ENCODE data around the gene COA3.
A peak's percentile ranks its signal among the peaks of the same experiment; 100 is the strongest.

The COA3 gene

DNA sequence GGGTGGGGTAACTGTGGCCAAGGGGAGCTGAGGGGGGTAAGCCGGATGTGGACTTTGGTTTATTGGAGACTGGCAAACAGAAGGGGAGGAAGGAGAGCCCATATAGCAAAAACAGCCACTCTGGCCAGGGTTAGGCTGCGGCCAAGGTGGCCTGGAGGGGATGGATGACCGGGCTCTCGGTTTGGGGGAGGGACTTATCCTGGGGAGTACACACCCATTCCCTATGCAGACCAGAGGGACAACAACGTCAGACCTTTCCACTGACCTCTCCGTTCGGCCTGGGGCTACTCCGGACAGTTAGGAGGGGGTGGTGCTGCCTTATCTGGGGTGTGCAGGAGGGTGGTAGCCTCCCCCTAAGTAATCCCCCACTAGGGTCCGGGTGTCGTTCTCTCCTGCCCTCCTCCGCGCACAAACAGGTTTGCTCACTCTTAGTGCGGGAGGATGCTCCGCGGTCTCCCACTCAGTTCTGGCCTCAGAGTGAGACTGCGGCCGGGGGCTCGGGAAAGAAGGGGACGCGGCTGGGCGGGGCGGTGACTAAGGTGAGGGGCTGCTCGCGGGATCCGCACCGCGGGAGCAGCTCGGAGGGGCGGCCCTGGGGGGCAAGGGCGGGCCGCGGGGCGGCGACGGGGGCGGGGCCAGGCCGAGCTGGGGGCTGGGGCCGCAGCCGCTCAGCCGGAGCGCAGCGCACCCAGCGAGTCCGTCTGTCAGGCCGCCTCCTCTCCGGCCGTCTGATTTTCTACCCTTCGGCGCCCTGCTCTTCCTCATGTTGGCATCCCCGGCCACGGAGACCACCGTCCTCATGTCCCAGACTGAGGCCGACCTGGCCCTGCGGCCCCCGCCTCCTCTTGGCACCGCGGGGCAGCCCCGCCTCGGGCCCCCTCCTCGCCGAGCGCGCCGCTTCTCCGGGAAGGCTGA lies 18.3 kb downstream of the COA3 start, which contains the start of gene WNK4:
Gene WNK4 (plus strand): TSS at position 675 of the 915 bp plus-strand sequence. CDS start 89 bp downstream, at position 764.
- CTCF ChIA-PET = no interaction called here
- TF ChIP-seq, protein P1, sequence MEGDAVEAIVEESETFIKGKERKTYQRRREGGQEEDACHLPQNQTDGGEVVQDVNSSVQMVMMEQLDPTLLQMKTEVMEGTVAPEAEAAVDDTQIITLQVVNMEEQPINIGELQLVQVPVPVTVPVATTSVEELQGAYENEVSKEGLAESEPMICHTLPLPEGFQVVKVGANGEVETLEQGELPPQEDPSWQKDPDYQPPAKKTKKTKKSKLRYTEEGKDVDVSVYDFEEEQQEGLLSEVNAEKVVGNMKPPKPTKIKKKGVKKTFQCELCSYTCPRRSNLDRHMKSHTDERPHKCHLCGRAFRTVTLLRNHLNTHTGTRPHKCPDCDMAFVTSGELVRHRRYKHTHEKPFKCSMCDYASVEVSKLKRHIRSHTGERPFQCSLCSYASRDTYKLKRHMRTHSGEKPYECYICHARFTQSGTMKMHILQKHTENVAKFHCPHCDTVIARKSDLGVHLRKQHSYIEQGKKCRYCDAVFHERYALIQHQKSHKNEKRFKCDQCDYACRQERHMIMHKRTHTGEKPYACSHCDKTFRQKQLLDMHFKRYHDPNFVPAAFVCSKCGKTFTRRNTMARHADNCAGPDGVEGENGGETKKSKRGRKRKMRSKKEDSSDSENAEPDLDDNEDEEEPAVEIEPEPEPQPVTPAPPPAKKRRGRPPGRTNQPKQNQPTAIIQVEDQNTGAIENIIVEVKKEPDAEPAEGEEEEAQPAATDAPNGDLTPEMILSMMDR (conservative IDR thresholded peaks at IDR 0.05; ENCODE audit: low read depth) = no peak
- no peak for DNase-seq (ENCODE audit: low spot score)
- POLR2A ChIA-PET (ENCODE audit: low non-redundant PET) = interaction anchor here (0.6 kb wide), 1 partner anchor 242 kb away, joined by 4 read pairs; no protein-coding TSS in a partner anchor
- H3K27ac ChIP-seq = peak within 1 kb of the TSS; percentile 49

DNA sequence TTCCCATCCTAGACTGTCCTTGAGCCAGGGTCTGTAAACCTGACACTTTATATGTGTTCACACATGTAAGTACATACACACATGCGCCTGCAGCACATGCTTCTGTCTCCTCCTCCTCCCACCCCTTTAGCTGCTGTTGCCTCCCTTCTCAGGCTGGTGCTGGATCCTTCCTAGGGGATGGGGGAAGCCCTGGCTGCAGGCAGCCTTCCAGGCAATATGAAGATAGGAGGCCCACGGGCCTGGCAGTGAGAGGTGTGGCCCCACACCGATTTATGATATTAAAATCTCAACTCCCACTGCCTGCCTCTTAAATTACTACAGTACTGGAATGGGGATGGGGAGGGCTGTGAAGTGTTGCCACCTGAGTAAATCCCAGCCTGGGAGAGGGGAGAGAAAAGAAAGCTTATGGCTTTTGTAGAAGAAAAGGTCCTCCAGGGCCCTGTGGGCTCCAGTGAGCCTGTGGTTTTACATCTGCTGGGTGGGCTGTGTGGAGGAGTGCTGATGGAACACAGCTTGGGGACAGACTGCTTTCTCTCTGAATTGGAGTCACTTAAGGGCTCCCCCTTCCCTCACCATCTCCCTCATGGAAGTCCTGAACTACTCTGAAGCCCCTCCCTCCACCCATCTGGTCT lies 19.1 kb downstream of the COA3 start:
- ChIA-PET CTCF (interaction anchor here (0.6 kb wide), 1 partner anchor 104 kb away, joined by 3 read pairs; no protein-coding TSS in a partner anchor), POLR2A (ENCODE audit: low non-redundant PET) (interaction anchor here (0.6 kb wide), 1 partner anchor 242 kb away, joined by 4 read pairs; no protein-coding TSS in a partner anchor)
- DNase-seq (ENCODE audit: low spot score) = no peak
- H3K27ac ChIP-seq = peak overlapping the region; percentile 49
- TF ChIP-seq, protein P1 (conservative IDR thresholded peaks at IDR 0.05; ENCODE audit: low read depth) = no peak

DNA sequence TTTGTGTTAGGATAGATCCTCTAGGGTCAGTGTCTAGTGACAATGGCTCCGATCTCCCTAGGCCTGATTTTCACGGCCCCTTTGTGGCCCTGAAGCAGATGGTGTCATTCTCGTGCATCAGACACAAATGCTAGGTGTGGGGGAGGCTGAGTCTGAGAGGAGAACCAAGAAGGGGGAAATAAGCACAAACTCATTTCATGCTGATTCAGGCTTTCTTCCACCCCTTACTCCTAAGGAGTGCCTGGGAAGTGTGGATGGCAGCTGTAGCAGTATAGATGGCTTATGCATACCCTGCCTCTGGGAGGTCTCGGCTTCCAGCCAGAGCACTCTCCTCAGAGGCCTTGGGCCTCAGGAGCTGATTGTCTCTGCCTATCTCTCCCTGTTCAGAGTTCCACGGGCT lies 19.9 kb downstream of the COA3 start:
- peak overlapping the region; percentile 49 for H3K27ac ChIP-seq
- DNase-seq (ENCODE audit: low spot score) = no peak
- POLR2A ChIA-PET (ENCODE audit: low non-redundant PET) = no interaction called here
- CTCF ChIA-PET = no interaction called here
- TF ChIP-seq, protein P1 (conservative IDR thresholded peaks at IDR 0.05; ENCODE audit: low read depth) = no peak

DNA sequence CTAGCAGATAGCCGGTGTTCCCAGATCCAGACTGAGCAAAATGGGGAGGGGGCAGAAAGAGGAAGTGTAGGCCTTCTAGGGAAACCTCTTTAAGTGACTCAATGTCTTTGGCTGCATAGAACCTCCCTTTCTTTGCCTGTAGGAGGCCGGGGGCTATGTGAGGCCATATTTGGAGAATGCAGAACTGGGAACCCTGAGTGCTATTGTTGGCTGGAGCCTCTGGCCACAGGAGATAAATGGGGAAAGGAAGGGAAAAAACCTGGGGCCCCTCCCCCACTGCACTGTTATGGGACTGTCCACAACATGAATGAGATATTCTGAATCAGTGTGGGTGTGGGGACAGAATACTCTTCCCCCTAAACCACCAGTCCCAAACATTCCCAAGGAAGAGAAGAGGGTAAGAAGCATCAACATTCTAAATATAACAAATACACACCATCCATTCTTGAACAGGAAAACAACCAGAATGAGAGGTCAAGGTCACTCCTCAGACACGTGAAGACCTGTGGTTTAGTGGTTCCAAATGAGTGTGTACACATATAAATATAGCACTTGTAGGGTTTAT lies 22.9 kb downstream of the COA3 start:
- peak overlapping the region; percentile 33; the same call in 1 of the 2 replicates for H3K27ac ChIP-seq
- POLR2A ChIA-PET (ENCODE audit: low non-redundant PET) = no interaction called here
- TF ChIP-seq, protein P1 (conservative IDR thresholded peaks at IDR 0.05; ENCODE audit: low read depth) = no peak
- DNase-seq (ENCODE audit: low spot score) = no peak
- CTCF ChIA-PET = interaction anchor here (1.0 kb wide), 1 partner anchor 12 kb away, joined by 3 read pairs; no protein-coding TSS in a partner anchor

DNA sequence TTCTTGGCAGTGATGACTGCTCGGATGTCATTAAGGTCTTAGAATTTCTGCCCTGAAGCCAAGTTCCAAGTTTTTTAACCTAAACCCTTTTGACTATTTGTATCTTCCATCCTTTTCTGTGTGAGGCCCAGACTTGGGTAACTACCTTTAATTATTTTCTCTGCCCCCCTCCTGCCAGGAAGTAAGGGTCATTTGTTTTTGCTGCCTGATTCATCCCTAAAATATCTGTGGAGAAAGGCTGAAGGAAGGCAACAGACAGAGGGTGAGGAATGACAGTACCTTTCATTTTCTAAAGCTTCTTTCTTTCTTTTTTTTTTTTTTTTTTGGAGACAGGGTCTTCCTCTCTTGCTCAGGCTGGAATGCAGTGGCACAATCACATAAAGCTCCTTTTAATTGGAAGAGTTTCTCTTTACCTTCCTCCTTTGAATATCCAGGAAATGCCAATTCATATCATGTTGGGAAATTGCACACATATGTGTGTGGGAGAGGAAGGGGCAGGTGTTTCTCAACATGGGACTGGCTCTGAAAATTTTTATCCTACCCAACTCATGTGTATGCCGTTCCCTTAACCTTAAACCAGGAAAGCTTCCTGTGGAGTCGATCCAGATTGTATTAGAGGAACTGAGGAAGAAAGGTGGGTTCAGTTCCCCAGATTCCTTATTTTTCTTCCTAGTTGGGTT lies 24.3 kb downstream of the COA3 start:
- peak overlapping the region; percentile 83 for H3K27ac ChIP-seq
- POLR2A ChIA-PET (ENCODE audit: low non-redundant PET) = interaction anchor here (0.6 to 1.4 kb wide), 3 partner anchors 24 to 471 kb away, joined by 3 to 6 read pairs (median 3); partner anchors contain the start of genes BECN1 and COA3
- TF ChIP-seq, protein P1 (conservative IDR thresholded peaks at IDR 0.05; ENCODE audit: low read depth) = no peak

More for the DNA sequence above, 24.3 kb downstream of the COA3 start:
- CTCF ChIA-PET = interaction anchor here (1.4 kb wide), 1 partner anchor 9 kb away, joined by 5 read pairs; no protein-coding TSS in a partner anchor
- peak; percentile 56 for DNase-seq (ENCODE audit: low spot score)
